Measurements from ENCODE around the gene RAMP2.
A peak's percentile ranks its signal among the peaks of the same experiment; 100 is the strongest.

Gene RAMP2

GRCh38 chr17:42795061-42795460 lies 34.0 kb downstream of the RAMP2 start:
- no peak for DNase-seq (ENCODE audit: low read depth in 2 of 2)

- no peak for DNase-seq (ENCODE audit: low read depth in 2 of 2)
Observed at GRCh38 chr17:42795465-42795864, 34.4 kb downstream of the RAMP2 start.

GRCh38 chr17:42796066-42796758 lies 35.2 kb downstream of the RAMP2 start:
- DNase-seq (ENCODE audit: low read depth in 2 of 2): no peak

- no peak for DNase-seq (ENCODE audit: low read depth in 2 of 2)
Observed at GRCh38 chr17:42797067-42798007, 36.3 kb downstream of the RAMP2 start.

GRCh38 chr17:42798011-42798382 lies 37.0 kb downstream of the RAMP2 start:
- no peak for DNase-seq (ENCODE audit: low read depth in 2 of 2)

- peak; percentile 47 to 57 for DNase-seq (ENCODE audit: low read depth in 2 of 2)
Observed at GRCh38 chr17:42798383-42799380, 37.7 kb downstream of the RAMP2 start, which contains the start of the genes CNTD1 and COA3. Gene CNTD1 (plus strand): TSS chr17:42798861. CDS start chr17:42799068, 207 bp downstream. Gene COA3 (minus strand): TSS chr17:42798704. CDS start chr17:42798681, 23 bp downstream.

GRCh38 chr17:42803074-42803883 lies 42.3 kb downstream of the RAMP2 start:
- DNase-seq (ENCODE audit: low read depth in 2 of 2): no peak

GRCh38 chr17:42804918-42805367 lies 43.9 kb downstream of the RAMP2 start:
- DNase-seq (ENCODE audit: low read depth in 2 of 2): no peak

GRCh38 chr17:42806249-42806648 lies 45.2 kb downstream of the RAMP2 start:
- no peak for DNase-seq (ENCODE audit: low read depth in 2 of 2)

GRCh38 chr17:42809250-42809649 lies 48.2 kb downstream of the RAMP2 start:
- DNase-seq (ENCODE audit: low read depth in 2 of 2): no peak

Data from stimulated activated CD8-positive, alpha-beta memory T cell treated with anti-CD3 and anti-CD28 coated beads, Interleukin-2, amount 100 ng/mL, for 1 hour (primary cell).